GM18498 (cell line): ENCODE measurements around the gene CFL1.

Experiments
- ATAC-seq: cut with Tn5 transposase; IDR thresholded peaks from one replicate; pipeline ENCODE4 v1.9.1; 2021; ENCODE audit warnings: mild to moderate bottlenecking, moderate library complexity; ENCODE audit not compliant: unreplicated experiment

The CFL1 gene

DNA sequence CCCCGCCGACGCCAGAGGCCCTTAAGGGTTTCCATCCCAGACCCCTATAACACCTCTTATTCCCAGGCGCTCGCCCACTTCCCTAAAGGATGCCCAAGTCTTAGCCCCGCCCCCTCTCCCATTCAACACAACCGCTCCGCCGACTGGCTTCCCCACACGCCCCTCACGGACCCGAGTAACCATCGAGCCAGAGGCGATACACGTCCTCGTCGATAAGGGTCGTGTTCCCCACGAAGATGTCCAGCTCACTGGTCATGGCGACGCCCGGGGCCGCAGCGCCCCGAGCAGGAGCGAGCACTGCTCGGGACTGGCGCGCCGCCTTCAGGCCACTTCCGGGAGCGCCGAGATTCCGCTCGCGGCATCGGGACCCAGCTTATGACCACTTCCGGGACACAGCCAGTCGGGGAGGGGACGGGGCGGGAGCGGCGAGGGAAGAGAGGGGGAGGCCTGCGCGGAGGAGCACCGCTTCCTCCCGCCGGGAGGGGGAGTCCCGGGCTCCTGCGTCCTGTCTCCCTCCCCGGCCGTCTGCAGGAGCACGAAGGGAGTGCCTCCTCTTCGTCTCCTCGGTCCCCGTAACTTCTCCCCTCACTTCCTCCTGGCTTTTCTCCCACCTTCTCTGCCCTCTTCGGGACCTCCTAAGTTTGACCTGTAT, 30.3 kb upstream of the CFL1 start, which contains the start of gene FIBP:
Gene FIBP (minus strand): TSS at position 309 of the 652 bp plus-strand sequence. CDS start 53 bp downstream, at position 256.
- peak; percentile 57 for ATAC-seq

DNA sequence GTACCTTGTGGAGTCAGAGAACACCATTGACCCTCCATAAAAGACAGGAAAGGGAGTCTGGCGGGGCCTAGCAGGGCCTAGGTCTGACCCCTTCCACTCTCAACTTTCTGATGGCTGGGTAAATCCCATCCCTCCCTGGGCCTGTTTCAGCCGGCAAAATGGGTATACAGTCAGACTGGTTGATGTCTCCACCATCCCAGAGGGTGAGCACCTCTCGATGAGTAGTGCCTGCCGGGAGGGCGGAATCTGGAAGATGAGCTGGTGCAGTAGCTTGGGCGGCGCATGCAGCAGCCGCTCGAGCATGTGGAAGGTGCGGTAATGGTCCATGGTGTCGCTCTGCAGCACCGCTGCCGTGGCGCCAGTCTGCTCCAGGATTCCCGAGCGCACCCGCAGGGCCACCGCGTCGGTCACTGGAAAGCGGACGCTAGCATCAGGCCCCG, 29.8 kb upstream of the CFL1 start:
- peak; percentile 8 for ATAC-seq

DNA sequence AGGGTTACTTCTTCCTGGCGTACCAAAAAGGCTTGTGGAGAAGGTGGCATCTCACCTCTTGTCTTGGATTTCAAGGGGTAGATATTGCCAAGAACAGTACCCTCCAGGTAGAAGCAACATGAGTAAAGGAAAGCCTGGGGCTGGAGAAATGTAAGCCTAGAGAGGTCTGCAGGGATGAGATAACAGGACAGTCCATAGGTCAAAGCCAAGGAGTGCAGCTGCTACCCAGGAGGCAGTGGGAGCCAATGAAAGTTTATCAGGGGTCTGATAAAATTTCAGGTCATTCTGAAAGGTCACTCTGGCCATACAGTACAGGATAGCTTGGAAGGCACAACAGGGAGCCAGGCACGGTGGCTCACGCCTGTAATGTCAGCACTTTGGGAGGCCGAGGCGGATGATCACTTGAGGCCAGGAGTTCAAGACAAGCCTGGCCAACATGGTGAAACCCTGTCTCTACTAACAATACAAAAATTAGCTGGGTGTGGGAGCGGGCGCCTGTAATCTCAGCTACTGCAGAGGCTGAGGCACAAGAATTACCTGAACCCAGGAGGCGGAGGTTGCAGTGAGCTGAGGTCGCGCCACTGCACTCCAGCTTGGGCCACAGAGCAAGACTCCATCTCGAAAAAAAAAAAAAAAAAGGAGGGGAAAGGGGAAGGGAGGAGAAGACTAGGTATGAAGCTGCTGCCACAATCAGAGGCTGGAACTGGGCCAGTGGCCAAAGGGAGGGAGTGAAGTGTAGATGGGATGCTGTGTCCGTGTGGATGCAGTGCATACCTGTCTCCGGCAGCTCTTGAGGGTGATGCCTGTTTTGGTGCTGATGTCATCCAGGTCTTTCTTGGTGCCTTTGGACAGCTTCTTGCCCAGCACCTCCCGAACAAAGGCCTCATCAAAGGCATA, 29.1 kb upstream of the CFL1 start:
- ATAC-seq = no peak

DNA sequence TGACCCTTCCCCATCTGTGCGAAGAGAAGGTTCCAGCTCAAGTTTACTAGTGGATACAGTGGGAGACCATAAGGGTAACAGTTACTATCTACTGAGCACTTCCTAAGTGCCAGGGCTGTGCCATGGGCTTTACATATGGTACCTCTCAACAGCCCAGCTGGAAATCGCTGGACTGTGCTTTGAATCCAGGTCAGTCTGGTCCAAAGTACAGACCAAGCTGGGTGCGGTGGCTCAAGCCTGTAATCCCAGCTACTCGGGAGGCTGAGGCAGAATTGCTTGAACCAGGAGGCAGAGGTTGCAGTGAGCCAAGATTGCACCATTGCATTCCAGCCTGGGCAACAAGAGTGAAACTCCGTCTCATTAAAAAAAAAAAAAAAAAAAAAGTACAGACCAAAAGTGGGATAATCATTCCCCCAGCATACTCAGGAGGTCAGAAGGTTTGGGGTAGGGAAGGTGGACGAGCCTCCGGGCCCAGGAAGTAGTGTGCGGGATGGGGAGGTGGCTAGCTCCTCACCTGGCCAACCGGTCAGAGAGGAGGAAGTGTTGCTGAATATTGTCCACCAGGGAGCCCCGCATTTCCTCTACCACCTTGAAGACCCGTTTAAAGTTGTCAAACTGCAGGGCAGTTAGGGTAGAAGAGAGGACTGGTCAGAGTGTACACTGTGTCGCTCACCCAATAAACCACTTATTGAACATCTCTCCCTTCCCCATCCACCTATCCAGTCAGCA, 28.0 kb upstream of the CFL1 start:
- ATAC-seq = no peak

DNA sequence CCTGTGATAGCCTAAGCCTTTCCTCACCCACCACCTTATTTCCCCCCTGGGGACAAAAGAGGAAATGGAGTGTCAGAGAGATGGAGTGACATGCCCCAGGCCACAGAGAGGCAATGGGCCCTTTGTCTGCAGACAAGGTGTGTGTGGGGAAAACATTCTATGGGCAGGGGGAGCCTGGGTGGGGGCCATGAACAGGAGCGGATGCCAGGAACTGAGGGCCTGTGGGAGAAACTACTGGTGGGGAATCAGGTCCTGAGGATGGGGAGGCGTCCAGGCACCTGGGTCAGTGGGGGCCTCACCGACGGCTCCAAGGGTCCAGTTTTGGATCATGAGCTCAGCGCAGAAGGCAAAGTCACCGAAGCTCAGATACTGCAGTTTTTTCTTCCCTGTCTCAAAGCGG, 27.3 kb upstream of the CFL1 start:
- ATAC-seq = no peak

DNA sequence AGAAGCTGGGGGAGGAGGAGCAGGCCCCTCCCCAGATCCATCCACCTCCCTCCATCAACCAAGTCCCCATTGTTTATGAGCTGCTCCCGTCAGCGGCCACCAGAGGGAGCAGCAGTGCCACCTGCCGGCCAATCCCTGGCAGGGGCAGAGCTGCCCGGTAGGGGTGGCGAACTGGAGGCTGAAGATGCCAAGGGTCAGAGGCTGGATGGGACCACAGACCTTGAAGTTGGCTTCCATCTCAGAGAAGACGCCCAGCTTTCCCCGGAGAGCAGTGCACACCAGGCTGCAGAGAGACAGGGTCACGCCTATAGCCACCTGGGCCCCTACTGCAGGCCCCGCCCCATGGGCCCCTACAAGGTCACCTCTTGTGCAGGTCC, 26.7 kb upstream of the CFL1 start:
- peak; percentile 31 for ATAC-seq

DNA sequence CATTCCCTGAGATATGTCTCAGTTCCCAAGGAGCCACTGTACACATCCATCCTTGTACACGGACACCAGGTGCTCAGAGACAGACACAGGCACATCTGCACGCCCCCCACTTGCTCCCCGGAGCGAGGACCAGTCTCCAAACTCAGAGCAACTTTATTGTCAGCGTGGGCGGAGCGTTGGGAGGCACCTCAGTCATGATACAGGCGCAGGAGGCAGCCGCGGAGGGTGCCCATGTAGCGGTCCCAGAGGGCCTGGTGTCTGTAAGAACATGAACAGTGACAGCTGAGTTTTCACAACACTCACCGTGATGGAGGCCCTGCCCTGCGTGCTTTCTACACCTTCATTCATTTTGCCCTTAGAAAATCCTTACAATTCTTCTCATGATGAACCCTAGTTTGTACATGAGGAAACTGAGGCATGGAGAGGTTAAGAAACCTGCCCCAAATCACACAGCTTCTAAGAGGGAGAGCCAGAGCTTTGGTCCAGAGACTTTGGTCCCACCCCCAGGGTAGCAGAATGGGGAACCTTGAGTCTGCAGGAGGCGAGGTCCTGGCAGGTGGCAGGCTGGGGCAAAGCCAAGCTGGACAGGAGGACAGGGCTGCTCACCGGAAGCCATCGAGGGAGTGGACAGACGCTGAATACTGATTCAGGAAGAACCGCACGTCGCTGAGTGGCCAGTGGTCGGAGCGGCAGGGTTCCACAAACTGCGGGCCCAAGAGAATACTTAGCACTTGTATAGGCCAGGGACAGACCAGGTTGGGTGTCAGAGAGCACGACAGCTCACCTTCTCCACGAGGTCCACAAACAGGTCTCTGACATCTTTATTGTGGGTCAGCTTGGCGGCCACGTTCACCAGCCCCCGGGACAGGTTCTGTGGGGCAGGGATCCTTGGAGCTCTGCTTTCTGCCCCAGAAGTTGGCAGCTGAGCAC, 26.1 kb upstream of the CFL1 start:
- ATAC-seq = no peak

DNA sequence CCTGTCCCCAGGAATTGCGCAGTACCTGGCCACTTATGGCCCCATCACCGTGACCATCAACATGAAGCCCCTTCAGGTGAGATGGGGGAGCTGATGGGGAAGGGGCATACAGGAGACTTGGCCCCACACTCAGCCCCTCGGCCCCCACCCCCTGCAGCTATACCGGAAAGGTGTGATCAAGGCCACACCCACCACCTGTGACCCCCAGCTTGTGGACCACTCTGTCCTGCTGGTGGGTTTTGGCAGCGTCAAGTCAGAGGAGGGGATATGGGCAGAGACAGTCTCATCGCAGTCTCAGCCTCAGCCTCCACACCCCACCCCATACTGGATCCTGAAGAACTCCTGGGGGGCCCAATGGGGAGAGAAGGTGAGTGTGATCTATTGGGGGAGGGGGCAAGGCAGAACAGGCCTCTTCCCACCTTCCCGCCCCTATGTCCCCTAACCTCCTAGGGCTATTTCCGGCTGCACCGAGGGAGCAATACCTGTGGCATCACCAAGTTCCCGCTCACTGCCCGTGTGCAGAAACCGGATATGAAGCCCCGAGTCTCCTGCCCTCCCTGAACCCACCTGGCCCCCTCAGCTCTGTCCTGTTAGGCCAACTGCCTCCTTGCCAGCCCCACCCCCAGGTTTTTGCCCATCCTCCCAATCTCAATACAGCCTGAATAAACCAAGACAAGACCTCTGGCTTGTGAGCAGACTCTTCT, 25.2 kb upstream of the CFL1 start:
- no peak for ATAC-seq

DNA sequence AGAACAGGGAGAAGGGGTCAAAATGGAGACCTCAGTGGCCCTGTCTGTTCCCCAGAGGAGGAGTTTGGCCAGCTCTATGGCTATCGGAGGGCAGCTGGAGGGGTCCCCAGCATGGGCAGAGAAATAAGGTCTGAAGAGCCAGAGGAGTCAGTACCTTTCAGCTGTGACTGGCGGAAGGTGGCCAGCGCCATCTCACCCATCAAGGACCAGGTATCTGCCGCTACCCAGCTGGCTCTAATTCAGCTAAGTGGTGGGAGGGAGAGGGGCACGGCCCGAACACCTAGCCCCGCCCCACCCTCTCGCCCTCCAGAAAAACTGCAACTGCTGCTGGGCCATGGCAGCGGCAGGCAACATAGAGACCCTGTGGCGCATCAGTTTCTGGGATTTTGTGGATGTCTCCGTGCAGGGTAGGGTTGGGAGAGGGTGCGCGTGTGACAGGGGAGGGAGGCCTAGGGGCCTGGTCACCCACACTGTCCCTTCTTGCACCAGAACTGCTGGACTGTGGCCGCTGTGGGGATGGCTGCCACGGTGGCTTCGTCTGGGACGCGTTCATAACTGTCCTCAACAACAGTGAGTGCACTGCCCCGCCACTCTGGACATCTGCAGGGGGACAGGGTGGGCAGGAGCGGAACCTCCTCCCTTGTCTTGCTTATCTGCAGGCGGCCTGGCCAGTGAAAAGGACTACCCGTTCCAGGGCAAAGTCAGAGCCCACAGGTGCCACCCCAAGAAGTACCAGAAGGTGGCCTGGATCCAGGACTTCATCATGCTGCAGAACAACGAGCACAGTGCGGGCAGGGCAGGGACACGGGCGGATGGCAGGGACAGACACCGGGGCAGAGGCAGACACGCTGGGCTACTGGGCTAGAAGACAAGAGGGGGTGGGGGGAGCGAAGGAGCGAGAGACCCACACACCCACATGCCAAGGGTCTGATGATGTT, 24.4 kb upstream of the CFL1 start:
- no peak for ATAC-seq

DNA sequence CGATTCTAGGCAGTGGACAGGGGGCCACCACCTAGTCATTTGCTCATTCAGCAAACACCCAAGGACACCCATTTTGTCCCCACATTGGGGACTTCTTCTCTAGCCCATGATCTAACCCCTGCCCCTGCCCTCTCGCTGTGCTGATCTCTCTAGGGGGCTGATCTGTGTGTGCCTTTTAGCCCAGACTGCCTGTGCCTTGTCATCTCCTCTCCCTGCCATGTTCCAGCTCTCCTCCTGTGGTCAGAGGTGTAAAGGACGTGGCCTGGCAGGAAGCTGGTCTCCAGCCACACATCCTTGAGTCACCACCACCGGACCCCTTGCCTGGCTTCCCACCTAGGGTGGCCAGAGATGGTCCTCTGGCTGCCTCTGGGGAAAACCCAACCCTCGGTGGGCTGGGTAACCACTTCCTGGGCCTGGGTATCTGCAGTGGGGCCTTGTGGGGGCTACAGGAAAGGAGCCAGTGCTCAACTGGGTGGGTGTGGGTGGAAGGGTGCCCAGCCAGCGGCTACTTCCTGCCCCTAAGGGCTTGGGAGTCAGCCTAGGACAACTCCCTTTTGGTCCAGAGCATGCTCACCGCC, 23.0 kb upstream of the CFL1 start:
- ATAC-seq = no peak

DNA sequence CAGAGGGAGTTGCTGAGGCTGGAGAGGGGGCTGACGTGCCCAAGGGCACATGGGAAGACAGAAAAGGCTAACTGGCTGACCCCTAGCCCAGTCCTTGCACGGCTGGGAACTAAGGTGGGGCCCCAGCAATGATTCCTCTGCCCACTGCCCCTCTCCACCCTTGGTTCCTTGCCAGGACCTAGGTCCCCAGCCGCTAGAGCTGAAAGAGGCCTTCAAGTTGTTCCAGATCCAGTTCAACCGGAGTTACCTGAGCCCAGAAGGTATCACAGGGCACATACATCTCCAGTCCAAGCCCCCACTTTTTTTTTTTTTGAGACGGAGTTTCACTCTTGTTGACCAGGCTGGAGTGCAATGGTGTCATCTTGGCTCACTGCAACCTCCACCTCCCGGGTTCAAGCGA, 22.0 kb upstream of the CFL1 start:
- no peak for ATAC-seq

DNA sequence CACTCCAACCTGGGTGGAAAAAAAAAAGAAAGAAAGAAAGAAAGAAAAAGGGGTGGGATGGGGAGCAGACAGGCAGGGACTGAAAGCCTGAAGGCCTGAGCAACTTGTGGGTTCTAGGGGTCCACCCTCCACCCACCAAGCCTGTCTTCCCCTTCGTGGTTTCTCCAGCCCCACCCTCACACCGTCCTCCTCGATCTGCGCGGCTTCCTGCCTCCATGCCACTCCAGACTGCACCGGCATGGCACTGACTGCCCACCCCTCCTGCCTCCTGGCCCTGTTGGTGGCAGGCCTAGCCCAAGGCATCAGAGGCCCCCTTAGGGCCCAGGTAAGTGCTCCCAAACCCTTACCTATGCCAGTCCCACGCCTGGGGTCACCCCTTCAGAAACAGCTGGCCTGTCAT, 21.6 kb upstream of the CFL1 start, which contains the start of gene CTSW:
Gene CTSW (plus strand): TSS at position 221 of the 400 bp plus-strand sequence. CDS start 18 bp downstream, at position 239.
- no peak for ATAC-seq

DNA sequence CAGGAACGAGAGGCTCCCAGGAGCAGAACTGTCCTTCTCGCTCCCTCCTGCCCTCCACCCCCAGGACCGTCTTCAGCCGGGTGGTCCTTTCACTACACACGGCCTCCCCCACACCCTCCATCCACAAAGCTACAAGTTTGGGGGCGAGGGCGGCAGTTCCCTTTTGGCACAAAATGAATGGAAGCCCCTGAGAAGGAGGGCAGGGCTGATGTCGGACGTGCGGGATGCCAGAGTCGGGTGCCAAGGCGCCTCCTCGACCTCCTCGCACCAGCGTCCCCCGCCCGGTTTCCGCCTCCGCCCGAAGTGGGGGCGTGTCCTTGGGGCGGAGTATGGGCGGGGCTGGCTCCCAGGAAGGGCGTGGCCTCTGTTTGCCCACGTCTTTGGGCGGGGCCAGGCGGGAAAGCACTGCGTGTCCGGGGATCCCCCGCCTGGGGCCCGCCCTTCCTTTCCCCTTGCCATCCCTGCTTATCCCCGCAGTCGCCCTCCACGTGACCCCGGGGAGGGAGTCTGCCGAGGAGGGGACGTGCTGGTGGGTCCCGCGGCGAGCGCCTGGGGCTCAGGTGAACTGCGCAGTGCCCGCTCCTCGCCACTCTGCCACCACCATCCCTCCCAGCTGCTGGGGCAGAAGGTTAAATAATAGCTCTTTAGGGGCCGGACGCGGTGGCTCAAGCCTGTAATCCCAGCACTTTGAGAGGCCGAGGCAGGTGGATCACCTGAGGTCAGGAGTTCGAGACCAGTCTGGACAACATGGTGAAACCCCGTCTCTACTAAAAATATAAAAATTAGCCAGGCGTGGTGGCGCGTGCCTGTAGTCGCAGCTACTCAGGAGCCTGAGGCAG, 15.6 kb upstream of the CFL1 start:
- peak; percentile 86 for ATAC-seq

DNA sequence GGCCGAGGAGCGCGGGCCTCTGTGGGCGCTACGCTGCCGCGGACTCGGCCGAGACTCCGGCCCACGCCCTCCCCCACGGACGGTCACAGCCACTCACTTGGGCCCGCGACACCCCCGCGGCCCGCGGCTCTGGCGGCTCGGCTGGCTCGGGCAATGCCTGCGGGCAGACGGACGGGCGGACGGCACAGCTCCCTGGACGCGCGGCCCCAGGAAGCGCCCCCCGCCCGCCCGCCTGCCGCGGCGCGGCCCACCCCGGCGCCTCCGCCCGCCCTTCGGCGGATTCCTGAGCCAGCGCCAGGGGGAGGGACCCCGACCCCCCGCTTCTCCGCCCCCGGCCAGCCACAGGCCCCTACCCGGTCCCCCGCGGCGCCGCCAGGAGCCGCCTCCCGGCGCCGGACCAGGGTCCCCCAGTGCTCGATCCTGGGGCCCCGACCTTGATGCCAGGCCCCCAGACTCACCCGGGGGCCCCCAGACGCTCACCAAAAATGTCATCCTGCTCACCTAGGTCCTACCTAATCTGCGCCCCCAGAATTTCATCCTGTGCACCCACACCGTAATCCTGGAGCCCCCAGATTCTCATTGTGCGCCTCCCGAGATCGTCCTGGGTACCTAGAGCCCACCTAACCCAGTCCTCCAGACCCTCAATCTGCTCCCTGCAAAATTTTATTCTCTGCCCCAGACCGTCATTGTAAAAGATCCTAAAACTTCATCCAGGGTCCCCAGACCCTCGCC, 14.8 kb upstream of the CFL1 start, which contains the start of gene EFEMP2:
Gene EFEMP2 (minus strand): TSS at position 215 of the 732 bp plus-strand sequence. CDS start 446 bp downstream, outside the sequence.
- ATAC-seq = no peak

DNA sequence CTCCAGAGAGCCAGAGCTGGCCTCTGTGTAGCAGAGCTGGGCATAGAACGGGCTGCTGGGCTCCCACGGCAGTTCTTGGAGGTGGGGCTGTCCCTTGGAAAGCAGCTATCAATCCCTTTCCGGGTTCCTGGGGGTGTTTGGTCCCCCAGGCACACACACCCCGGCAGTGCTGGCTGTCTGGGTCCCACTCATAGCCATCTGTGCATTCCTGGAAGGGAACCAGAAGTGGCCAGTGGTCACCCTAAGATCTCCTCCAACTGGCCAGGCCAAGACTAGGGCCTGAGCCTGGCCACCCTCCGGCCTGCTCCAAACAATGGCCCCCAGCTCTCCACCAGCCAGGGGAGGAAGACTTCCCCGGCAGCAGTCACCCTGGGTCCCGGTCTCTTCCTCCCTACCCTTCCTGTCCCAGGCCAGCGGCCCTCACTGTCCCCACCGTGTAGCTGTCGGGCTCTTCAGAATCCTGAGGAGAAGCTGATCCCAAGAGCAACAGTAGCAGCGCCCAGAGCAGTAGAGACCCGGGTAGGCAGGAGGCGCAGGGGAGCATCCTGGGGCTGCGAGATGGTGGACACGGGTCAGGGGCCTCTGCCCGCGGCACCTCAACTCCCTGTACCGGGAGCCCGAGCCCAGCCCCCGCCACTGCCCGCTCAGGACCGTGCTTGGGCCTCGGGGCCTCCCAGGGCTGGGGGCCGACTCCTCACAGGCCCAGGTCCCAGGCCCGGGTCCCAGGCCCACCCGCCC, 14.0 kb upstream of the CFL1 start:
- no peak for ATAC-seq
